Hematopoietic multipotent progenitor cell treated with erythropoietin and hydrocortisone succinate and interleukin-3 and kit ligand, for 15 days (in vitro differentiated cells): ENCODE results near the gene SH2D6.
"Not testable (repeated sequence)": the region's sequence is repeated elsewhere in the genome, so short reads cannot be mapped to it uniquely, and the experiment has no call there.

Source experiments
- DNase-seq: peaks from one replicate; pipeline ENCODE4 v3.0.0-alpha.2; 2015; ENCODE audit warnings: low spot score

SH2D6 gene

GRCh38 chr2:85470850-85471800 lies 52.6 kb downstream of the SH2D6 start:
- no peak for DNase-seq

GRCh38 chr2:85472261-85472660 lies 53.7 kb downstream of the SH2D6 start:
- no peak for DNase-seq

DNA sequence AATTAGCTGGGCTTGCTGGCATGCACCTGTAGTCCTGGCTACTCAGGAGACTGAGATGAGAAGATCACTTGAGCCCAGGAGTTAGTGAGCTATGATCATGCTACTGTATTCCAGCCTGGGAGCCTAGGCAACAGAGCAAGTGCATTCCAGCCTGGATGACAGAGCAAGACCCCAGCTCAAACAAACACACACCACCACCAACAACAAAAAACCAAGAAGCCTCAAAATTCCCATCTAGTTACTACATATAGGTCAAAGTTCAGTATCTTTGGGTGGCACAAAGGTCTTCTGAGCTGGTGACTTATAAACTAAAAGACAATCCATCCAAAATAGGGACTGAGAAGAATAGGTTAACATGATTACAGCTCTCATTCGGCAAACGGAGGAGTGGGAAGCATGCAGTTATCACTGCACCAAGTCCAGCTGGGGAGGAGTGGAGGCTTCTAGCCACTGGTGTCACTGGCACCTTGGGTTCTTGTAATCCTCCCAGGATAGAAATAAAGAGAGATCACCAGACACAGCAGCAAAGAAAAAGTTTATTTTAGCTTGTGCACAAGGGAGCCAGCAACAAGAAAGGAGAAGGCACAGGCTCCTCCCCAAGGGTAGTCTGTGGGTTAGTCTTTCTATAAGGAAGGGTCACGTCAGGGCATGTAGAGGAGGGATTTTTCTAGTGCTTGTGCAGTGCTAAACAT lies 57.4 kb downstream of the SH2D6 start:
- DNase-seq = no peak

DNA sequence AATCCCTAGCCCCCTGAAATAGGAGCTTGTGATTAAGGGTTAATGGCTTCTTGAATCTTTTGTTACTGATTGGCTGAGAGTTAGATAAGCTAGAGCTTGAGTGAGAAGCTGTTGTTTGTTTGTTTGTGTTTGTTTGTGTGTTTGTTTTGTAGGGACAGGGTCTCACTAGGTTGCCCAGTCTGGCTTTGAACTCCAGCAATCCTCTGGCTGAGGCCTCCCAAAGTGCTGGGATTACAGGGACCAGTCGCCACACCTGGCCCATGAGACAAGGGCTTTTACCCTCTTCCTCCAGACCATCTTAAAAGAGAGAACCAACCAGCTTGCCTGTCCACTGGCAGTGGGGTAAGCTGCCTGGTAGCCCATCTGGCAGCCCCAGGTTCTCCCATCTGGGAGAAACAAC lies 58.1 kb downstream of the SH2D6 start:
- no peak for DNase-seq

DNA sequence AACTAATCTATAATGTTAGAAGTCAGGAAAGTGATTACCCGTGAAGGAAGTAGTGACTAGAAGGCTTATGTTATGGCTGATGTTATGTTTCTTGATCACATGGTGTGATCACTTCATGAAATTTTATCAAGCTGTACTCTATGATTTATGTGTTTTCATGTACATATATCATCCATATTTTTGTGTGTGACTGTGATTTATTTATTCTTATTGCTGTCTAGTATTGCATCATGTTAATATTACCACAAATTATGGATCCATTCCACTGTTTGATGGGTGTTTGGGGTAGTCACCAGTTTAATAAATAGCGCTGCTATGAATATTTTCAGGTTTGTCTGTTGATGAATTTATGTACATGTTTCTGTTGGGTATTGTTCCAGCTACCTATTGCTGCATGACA lies 59.4 kb downstream of the SH2D6 start:
- no peak for DNase-seq

- no peak for DNase-seq
Measured at GRCh38 chr2:85481818-85482777, 63.6 kb downstream of the SH2D6 start.

DNA sequence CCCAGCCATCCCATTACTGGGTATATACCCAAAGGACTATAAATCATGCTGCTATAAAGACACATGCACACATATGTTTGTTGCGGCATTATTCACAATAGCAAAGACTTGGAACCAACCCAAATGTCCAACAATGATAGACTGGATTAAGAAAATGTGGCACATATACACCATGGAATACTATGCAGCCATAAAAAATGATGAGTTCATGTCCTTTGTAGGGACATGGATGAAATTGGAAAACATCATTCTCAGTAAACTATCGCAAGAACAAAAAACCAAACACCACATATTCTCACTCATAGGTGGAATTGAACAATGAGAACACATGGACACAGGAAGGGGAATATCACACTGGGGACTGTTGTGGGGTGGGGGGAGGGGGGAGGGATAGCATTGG lies 66.1 kb downstream of the SH2D6 start:
- not testable (repeated sequence) for DNase-seq

- no peak for DNase-seq
Measured at GRCh38 chr2:85485815-85486214, 67.3 kb downstream of the SH2D6 start.
